ENCODE results near the gene PBX3.

PBX3 gene

DNA sequence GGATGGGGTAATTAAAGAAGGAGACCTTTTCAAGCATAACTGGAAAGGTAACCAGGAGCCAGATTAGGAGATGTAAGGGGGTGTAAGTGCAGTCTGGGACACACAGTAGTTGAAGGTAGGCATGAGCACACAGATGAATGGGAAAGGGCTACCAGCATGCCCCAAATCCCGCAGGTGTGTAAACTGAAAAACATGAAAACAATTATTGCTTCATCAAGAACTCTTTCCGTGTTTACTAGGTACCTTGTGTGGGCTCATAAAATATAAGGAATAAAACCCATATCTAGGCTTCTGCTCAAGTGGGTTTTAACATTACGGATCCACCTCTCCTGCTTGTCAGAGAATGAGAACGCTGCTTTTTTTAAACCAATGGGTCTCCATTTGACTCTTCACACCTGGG, 41.3 kb upstream of the PBX3 start:
- Histone ChIP-seq H3K36me3 (ENCODE audit: control insufficient read depth, insufficient read depth, low read length) (no peaks in the 10 kb centered on the region), H3K27me3 (ENCODE audit: control insufficient read depth, insufficient read depth, low read length) (no peaks in the 10 kb centered on the region), H3K9ac (no peak overlapping the region), H3K4me3 (ENCODE audit: low read depth, low read length) (peak overlapping the region; percentile 90), H3K4me1 (peaks cover 6% of the 10 kb centered on the region), H3K27ac (no peak overlapping the region), H3K79me2 (peaks cover 32% of the 10 kb centered on the region), H3K9me3 (ENCODE audit: control insufficient read depth, low read length) (no peaks in the 10 kb centered on the region), H3K4me2 (ENCODE audit: low read length) (peak overlapping the region; percentile 92), H2AFZ (no peak overlapping the region)
- TF ChIP-seq, protein P1, sequence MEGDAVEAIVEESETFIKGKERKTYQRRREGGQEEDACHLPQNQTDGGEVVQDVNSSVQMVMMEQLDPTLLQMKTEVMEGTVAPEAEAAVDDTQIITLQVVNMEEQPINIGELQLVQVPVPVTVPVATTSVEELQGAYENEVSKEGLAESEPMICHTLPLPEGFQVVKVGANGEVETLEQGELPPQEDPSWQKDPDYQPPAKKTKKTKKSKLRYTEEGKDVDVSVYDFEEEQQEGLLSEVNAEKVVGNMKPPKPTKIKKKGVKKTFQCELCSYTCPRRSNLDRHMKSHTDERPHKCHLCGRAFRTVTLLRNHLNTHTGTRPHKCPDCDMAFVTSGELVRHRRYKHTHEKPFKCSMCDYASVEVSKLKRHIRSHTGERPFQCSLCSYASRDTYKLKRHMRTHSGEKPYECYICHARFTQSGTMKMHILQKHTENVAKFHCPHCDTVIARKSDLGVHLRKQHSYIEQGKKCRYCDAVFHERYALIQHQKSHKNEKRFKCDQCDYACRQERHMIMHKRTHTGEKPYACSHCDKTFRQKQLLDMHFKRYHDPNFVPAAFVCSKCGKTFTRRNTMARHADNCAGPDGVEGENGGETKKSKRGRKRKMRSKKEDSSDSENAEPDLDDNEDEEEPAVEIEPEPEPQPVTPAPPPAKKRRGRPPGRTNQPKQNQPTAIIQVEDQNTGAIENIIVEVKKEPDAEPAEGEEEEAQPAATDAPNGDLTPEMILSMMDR (IDR thresholded peaks at IDR 0.05), result no peak

DNA sequence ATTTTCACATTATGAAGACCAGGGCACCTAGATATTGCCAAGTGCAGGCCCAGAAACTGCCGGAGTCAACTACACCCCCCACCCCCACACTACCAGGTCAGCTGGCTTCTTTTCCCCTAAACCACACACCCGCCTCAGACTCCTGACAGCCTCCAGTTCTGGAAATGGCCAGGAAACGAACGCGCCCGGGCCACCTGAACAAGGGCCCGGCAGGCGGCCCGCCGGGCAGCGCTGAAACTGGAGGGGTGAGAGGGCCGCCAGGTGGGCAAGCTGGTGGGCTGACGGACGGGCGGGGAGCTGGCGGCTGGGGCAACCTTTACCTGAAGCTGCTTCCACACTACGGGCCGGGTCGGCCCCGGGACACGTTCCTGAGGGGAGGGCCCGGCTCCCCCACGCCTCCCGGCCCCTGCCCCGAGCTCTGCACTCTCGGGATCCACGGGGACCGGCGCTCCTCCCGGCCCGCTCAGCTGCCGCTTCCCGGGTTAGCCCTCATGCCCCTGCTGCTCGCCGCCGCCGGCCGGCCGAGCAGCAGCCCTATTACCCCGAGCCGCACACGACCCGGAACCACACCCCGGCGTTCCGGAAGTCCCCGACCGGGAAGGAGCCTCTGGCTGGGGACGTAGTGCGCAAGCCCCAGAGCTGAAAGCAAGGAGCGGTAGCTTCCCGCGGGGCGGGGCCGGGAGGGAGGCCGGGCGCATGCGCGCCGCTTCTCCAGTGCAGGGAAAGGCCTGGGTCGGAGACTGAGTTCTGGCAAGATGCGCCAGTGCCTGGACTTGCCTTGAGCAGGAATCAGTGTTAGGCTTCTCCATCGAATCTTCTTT, 40.3 kb upstream of the PBX3 start, which contains the start of gene MAPKAP1:
TSS of gene MAPKAP1 (minus strand) at position 558 of the 821 bp plus-strand sequence. CDS start 34,634 bp downstream, outside the sequence.
- Histone ChIP-seq H3K4me1 (peaks cover 6% of the 10 kb centered on the region), H3K36me3 (ENCODE audit: control insufficient read depth, insufficient read depth, low read length) (no peaks in the 10 kb centered on the region), H3K27me3 (ENCODE audit: control insufficient read depth, insufficient read depth, low read length) (no peaks in the 10 kb centered on the region), H2AFZ (peak within 1 kb of the TSS; percentile 85), H3K9me3 (ENCODE audit: control insufficient read depth, low read length) (no peaks in the 10 kb centered on the region), H3K27ac (peak within 1 kb of the TSS; percentile 42), H3K9ac (peak within 1 kb of the TSS; percentile 53), H3K4me2 (ENCODE audit: low read length) (peak within 1 kb of the TSS; percentile 92), H3K4me3 (ENCODE audit: low read depth, low read length) (peak within 1 kb of the TSS; percentile 90), H3K79me2 (peaks cover 32% of the 10 kb centered on the region)
- TF ChIP-seq, protein P1 (IDR thresholded peaks at IDR 0.05), result no peak

DNA sequence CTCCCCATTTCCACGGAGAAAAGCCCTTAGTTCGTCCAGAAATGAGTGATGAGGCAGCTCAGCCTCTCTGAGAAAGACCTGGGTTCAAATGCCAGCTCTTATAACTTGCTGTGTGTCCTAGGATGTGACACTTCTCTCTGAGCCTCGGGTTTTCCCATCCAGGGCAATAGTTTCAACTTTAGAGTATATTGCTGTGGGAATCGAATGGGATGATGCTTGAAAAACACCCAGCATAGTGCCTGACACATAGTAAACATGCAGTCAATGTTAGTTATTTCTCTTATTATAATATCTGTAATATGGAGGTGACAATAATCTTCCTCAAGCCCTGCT, 39.7 kb upstream of the PBX3 start:
- no peaks in the 10 kb centered on the region for H3K36me3 ChIP-seq (ENCODE audit: control insufficient read depth, insufficient read depth, low read length)
- peak overlapping the region; percentile 42 for H3K27ac ChIP-seq
- H3K4me3 ChIP-seq (ENCODE audit: low read depth, low read length), result peak overlapping the region; percentile 90
- peaks cover 29% of the 10 kb centered on the region for H3K79me2 ChIP-seq
- H3K9me3 ChIP-seq (ENCODE audit: control insufficient read depth, low read length), result no peaks in the 10 kb centered on the region
- H3K9ac ChIP-seq, result no peak overlapping the region
- peak overlapping the region; percentile 85 for H2AFZ ChIP-seq
- no peaks in the 10 kb centered on the region for H3K27me3 ChIP-seq (ENCODE audit: control insufficient read depth, insufficient read depth, low read length)
- peaks cover 6% of the 10 kb centered on the region for H3K4me1 ChIP-seq
- H3K4me2 ChIP-seq (ENCODE audit: low read length), result peak overlapping the region; percentile 92
- TF ChIP-seq, protein P1 (IDR thresholded peaks at IDR 0.05), result no peak

DNA sequence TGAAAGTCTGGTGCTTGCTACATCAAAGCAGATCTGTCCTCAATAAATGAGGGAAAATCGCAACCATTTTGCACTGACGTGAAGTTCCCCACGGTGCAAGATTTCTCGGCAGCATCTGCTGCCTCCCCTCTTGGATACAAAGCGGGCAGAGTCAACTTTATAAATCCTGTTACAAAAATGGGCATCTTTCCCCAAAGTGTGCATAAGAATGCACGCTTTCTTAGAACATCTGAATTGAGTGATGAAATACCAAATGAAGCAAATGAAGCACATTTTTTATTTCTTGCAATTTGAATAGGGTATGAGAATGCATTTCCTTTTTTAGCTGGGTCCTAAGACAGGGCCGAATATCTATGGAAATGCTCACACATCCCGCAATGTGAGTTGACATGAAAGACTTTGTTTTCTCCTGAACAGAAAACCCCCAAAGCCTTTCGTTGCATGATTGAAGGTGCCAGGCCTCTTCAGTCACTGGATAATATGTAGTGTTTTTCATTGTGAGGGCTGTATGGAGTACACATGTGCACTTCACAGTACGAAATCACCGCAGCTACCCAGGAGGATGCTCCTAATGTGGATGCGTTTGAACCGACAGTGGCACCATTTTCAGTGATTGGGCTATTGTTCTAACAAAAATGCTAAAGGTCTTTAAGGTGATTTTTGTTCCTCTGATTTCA, 20.6 kb upstream of the PBX3 start:
- H3K27me3 ChIP-seq (ENCODE audit: control insufficient read depth, insufficient read depth, low read length), result no peaks in the 10 kb centered on the region
- no peak overlapping the region for H3K9ac ChIP-seq
- no peak overlapping the region for H3K27ac ChIP-seq
- H3K79me2 ChIP-seq, result no peaks in the 10 kb centered on the region
- no peaks in the 10 kb centered on the region for H3K36me3 ChIP-seq (ENCODE audit: control insufficient read depth, insufficient read depth, low read length)
- H3K4me2 ChIP-seq (ENCODE audit: low read length), result no peak overlapping the region
- H3K4me3 ChIP-seq (ENCODE audit: low read depth, low read length), result no peak overlapping the region
- no peaks in the 10 kb centered on the region for H3K4me1 ChIP-seq
- TF ChIP-seq, protein P1 (IDR thresholded peaks at IDR 0.05), result no peak
- no peak overlapping the region for H2AFZ ChIP-seq
- H3K9me3 ChIP-seq (ENCODE audit: control insufficient read depth, low read length), result no peaks in the 10 kb centered on the region

Measured in parathyroid adenoma (tissue), 2 donors.